K562 (cell line): ENCODE results near the gene NME7.

Experiments
- DPF2 ChIP-seq: fragments of 450-650 bp; IDR thresholded peaks from 2 replicates; pipeline ENCODE4 v1.6.1; 2016
- EZH2 ChIP-seq: IDR thresholded peaks from 2 replicates; pipeline ENCODE4 v1.6.1; 2012; ENCODE audit warnings: low read depth, mild to moderate bottlenecking, inconsistent platforms, low read length, borderline replicate concordance
- FOXJ3 ChIP-seq: sonication (generic); formaldehyde crosslinking; IDR thresholded peaks from 2 replicates; pipeline ENCODE4 v1.4.0; 2020; ENCODE audit warnings: mild to moderate bottlenecking, missing genetic modification reagents
- PCBP2 ChIP-seq: fragments of 200-400 bp; formaldehyde crosslinking; IDR thresholded peaks from 2 replicates; pipeline ENCODE4 v1.6.1; 2018; ENCODE audit warnings: low read length, low read depth, mild to moderate bottlenecking, moderate library complexity; ENCODE audit not compliant: poor library complexity, severe bottlenecking
- ZNF766 ChIP-seq: fragments of 200-800 bp; sonication (Bioruptor generic); conservative IDR thresholded peaks from 2 replicates; pipeline ENCODE4 v1.6.1; 2016; ENCODE audit warnings: missing genetic modification characterization, missing compliant biosample characterization

DNA sequence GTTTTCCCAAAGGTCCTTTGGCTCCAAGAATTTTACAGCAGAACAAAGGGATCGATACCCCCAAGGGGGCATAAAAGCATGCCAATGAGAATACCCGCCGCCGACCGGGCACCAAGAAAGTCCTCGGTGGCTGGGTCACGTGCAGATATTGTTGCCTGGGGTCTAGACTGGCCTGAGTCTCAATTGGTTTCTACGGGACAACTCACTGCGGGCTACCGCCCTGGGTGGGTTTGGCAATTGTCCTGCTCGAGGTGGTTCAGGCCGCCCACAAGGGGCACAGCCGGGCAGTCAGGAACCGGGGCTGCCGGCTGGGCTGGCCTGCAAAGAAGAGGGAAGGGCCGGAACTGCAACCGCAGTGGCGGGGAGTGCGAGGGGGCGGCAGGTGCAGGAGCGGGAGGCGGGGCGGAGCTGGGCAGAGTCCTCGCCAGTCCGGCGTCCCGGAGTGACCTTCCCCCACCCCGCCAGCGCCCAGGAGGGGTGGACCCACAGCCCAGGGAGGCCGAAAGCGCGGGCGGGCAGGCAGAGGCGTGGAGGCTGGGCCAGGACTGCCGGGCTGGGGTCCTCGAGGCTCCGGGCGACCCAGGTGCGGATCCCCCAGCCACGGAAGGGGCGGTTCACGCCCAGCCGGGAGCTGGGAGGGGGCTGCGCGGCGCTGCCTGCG lies 262.0 kb downstream of the NME7 start:
- TF ChIP-seq ZNF766 (CRISPR knock-in tag) = no peak
- TF ChIP-seq DPF2 = no peak
- TF ChIP-seq EZH2 = no peak
- no peak for TF ChIP-seq FOXJ3 (CRISPR knock-in tag)
- no peak for TF ChIP-seq PCBP2
